C4-2B (cell line): ENCODE measurements around the gene FERMT3.

ENCODE experiments used
- H3K27ac ChIP-seq: fragments of 450-650 bp; 2 replicates; pipeline ENCODE4 v1.5.1; 2017
- ZFX ChIP-seq: fragments of 450-650 bp; IDR thresholded peaks from 2 replicates; pipeline ENCODE4 v1.6.1; 2017
- TF ChIP-seq, protein P1 (sequence below): fragments of 450-650 bp; conservative IDR thresholded peaks from 2 replicates; pipeline ENCODE4 v1.5.1; 2017; ENCODE audit warnings: mild to moderate bottlenecking

FERMT3 gene

DNA sequence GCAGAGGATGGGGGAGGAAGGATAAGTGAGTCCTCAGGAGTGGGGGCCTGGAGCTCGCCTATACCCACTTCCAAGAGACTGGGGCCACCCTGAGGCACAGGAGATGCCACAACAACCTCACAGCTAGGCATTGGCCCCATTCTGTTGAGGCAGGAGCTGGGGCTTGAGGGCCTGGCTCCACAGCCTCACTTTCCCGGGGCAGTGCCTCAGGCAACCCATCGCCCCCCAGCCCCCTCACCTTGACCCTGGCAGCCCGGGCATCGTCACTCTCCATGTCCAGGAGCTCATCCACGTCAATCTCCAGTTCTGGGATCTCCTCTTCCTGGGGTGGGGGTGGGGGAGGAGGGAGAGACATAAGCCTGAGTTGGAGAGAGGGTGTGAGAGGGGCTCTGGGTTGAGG, 38.4 kb downstream of the FERMT3 start:
- H3K27ac ChIP-seq, result peak overlapping the region; percentile 97
- no peak for TF ChIP-seq ZFX
- TF ChIP-seq, protein P1, sequence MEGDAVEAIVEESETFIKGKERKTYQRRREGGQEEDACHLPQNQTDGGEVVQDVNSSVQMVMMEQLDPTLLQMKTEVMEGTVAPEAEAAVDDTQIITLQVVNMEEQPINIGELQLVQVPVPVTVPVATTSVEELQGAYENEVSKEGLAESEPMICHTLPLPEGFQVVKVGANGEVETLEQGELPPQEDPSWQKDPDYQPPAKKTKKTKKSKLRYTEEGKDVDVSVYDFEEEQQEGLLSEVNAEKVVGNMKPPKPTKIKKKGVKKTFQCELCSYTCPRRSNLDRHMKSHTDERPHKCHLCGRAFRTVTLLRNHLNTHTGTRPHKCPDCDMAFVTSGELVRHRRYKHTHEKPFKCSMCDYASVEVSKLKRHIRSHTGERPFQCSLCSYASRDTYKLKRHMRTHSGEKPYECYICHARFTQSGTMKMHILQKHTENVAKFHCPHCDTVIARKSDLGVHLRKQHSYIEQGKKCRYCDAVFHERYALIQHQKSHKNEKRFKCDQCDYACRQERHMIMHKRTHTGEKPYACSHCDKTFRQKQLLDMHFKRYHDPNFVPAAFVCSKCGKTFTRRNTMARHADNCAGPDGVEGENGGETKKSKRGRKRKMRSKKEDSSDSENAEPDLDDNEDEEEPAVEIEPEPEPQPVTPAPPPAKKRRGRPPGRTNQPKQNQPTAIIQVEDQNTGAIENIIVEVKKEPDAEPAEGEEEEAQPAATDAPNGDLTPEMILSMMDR, result no peak

DNA sequence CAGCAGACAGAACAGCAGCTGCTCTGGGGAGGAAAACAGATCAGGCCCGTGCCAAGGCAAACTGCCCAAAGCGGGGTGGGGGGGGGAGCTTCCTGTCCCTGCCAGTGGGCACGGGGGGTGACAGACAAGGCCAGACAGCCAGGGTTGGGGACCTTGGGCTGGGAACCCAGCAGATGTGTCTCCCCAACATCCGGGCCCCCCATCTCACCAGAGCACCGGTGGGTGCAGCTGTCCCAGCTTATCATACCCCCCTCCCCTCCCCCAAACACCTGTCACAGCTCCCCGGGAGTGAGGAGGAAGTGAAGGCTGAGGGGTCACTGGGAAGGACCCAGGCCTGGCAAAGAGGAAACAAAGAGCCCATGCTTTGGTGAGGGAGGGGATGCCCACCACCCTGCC, 38.9 kb downstream of the FERMT3 start:
- TF ChIP-seq ZFX, result no peak
- TF ChIP-seq, protein P1, result no peak
- H3K27ac ChIP-seq, result peak overlapping the region; percentile 97

DNA sequence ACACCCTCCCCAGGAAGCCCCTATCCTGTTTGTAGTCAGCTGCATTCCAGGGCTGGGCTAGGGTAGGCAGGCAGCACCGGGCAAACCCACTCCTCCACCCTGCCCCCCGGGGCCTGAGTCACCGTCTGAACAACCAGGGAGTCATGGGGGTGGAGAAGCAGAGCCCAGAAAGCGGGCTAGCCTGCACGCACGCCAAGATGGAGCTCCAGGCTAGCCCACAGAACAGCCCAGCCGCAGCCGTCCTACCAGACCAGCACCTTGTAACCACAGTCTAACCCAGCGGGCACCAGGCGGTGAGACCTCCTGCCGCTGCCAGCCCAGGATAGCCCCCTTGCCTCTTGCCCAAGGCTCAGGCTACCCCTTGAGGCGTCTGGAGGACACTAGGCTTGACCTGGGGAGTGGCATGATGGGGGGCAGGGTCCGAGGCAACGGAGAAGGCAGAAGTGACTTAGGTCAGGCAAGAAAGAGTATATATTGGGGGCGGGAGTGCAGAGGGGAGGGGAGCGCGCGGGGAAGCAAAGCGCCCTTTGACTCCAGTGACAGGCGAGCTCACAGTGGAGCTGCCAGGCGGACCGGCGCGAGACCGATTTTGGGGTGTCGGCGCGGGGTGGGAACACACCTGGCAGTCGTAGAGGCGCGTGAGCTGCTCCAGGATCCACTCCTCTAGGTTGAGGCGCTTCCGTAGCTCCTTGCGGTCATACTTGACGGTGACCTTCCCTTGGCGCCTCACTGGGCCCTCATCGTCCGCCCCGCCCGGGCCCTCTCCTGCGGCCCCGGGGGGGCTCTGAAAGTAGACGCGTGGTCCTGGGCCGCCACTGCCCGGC, 39.5 kb downstream of the FERMT3 start:
- H3K27ac ChIP-seq, result peak overlapping the region; percentile 97
- peak; percentile 33; the same call in 1 of the 2 replicates for TF ChIP-seq ZFX
- TF ChIP-seq, protein P1, result no peak

GRCh38 chr11:64246621-64246870, 40.0 kb downstream of the FERMT3 start:
- H3K27ac ChIP-seq, result peak overlapping the region; percentile 97

DNA sequence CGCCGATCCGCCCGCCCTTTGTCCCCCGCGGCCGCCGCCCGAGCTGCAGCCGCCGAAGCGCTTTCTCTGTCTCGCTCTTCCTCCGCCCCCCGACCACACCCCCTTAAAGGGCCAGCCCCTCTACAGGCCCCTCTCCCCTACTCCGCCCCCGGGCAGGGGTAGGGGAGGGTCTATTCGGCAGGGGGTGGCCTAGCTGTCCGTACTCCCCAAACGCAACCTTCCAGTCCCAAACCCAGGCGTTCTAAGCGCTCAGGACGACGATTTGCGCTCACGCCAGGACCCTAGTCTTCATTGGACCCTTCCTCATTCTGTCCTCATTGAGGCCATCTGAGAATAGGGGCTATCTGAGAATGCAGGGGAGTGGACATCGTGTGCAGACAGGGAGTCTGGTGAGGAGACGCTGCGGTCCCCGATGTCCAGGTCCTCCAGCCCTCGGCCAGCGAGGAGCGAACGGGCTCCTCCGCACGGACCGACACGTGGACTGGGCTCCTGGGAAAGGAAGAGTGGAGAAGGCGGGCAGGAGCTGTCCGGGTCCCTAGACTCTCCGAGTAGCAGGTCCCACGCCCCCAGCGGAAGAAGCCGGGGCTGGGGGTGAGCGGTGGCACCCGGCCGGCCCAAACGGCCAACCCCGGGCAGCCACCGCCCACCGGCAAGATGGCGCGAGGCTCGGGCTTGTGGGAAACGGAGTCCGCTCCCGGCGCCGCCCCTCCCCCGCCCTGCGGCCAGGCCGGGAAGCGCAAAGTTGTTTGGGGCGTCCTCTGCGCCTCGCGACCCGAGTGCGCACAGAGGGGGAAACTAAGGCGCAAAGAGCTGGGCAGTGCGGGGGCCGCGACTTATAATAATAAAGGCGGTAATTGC, 40.6 kb downstream of the FERMT3 start, which contains the start of gene PPP1R14B:
TSS of gene PPP1R14B (minus strand) at position 73 of the 858 bp plus-strand sequence. CDS start 270 bp downstream, outside the sequence.
- peak within 1 kb of the TSS; percentile 97 for H3K27ac ChIP-seq
- TF ChIP-seq, protein P1, result no peak; the same call in 1 of the 2 replicates
- TF ChIP-seq ZFX, result no peak

GRCh38 chr11:64247729-64248531, 41.4 kb downstream of the FERMT3 start:
- H3K27ac ChIP-seq, result peak overlapping the region; percentile 97
- TF ChIP-seq, protein P1, result no peak
- no peak for TF ChIP-seq ZFX

- no peak for TF ChIP-seq ZFX
- TF ChIP-seq, protein P1, result no peak
- H3K27ac ChIP-seq, result no peak overlapping the region
Measured at GRCh38 chr11:64248578-64248977, 42.1 kb downstream of the FERMT3 start.
